ENCODE data around the gene USP34.
"Not testable (repeated sequence)": the region's sequence is repeated elsewhere in the genome, so short reads cannot be mapped to it uniquely, and the experiment has no call there.

Gene USP34

DNA sequence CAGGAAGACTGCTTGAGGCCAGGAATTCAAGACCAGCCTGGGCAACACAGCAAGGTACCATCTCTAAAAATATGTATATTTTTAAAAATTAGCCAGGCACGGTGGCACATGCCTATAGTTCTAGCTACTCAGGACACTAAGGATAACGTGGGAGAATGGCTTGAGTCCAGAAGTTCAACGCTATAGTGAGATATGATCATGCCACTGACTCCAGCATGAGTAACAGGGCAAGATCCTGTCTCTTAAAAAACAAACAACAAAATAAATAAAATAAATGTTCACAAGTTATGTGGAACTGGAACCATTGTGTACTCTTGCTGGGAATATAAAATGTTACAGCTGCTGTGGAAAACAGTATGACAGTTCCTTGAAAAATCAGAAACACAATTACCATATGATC lies 47.2 kb downstream of the USP34 start:
- Mint-ChIP-seq H3K27ac (no peak overlapping the region), H3K36me3 (ENCODE audit: low read depth) (no peaks in the 10 kb centered on the region), H3K9me3 (no peaks in the 10 kb centered on the region)

DNA sequence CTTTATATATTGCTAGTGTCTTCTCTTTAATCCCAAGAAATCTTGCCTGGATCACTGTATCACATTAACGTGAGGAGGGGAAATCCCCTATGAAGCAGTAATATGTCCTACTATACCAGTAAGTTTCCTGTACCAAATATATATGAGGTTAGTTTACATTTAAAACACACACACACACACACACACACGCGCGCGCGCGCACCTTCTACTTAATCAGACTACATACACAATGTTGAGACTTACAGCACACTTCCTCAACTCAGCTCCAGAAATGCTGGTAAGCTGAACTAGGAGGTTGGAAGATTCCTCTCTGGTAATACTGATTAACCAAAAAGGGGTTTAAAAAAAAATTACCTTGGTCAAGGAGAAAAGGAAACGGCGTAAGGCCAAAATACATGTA lies 49.3 kb downstream of the USP34 start:
- Mint-ChIP-seq H3K27me3 (ENCODE audit: low read depth) (no peaks in the 10 kb centered on the region), H3K36me3 (ENCODE audit: low read depth) (no peaks in the 10 kb centered on the region), H3K4me1 (ENCODE audit: low read depth) (peaks cover 41% of the 10 kb centered on the region), H3K27ac (no peak overlapping the region), H3K9me3 (no peaks in the 10 kb centered on the region), H3K4me3 (no peak overlapping the region)

More for the DNA sequence above, 47.2 kb downstream of the USP34 start:
- H3K27me3 Mint-ChIP-seq (ENCODE audit: low read depth): no peaks in the 10 kb centered on the region
- no peak overlapping the region for H3K4me3 Mint-ChIP-seq
- peaks cover 48% of the 10 kb centered on the region for H3K4me1 Mint-ChIP-seq (ENCODE audit: low read depth)

DNA sequence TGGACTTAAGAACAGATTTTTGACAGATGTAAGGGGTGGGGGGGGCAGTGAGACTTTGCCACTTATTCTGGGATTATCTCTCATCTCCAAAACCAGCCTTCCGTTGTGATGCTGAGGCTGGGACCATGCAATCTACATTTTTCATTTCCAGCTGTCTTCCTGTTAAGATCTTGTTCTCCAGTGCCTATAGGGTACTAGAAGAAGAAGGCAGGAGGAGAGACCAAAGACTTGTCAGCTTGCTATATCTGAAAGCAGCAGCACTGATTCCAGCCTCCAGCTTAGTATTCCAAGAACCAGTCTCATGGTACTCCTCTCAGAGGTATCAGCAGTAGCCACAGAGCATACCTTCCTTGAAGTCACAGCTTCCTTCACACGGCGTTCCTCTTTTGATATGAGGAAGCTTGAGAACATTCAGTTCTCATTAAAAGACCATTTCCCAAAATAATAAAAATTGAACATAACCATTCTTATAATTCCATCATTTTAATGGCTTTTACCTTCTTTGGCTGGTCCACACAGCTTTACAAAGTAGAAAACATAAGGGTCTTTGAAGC lies 49.8 kb downstream of the USP34 start:
- Mint-ChIP-seq H3K27me3 (ENCODE audit: low read depth) (no peaks in the 10 kb centered on the region), H3K4me3 (no peak overlapping the region), H3K36me3 (ENCODE audit: low read depth) (no peaks in the 10 kb centered on the region), H3K27ac (no peak overlapping the region), H3K4me1 (ENCODE audit: low read depth) (peaks cover 36% of the 10 kb centered on the region), H3K9me3 (no peaks in the 10 kb centered on the region)

DNA sequence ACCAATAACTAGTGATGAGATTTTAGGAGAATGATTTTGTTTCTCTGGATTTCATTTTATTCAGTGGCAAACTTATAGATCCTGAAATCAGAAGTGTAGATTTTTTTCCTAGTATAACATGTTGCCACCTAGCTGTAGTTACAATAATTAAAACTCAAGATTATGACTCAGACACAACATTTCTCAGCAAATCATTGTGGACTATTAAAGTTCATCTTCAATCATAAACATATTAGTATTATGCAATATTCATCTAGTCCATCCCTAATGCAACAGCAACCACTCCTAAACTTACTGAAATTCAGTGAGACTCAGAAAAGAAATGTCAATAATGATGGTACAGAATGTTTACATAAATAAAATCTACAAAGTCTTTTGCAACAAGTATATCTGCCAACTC lies 51.3 kb downstream of the USP34 start:
- Mint-ChIP-seq H3K9me3 (no peaks in the 10 kb centered on the region), H3K27me3 (ENCODE audit: low read depth) (no peaks in the 10 kb centered on the region), H3K4me1 (ENCODE audit: low read depth) (peaks cover 26% of the 10 kb centered on the region), H3K4me3 (no peak overlapping the region), H3K27ac (no peak overlapping the region), H3K36me3 (ENCODE audit: low read depth) (no peaks in the 10 kb centered on the region)

DNA sequence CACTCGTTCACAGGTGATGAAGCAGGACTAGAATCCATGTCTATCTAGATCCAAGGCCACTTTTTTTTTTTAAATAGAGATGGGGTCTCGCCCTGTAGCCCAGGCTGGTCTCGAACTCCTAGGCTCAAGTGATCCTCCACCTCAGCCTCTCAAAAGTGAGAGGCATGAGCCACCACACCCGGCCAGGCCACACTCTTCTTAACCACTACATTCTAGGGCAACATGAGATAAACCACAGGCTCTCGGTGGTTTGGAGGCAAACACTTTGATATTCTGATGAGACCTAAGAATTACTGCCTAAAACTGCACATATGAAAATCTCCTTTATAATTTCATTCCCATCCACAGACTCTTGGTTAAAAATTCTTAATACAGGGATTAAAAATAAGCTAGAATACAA lies 51.8 kb downstream of the USP34 start:
- no peak overlapping the region for H3K4me3 Mint-ChIP-seq
- H3K36me3 Mint-ChIP-seq (ENCODE audit: low read depth): no peaks in the 10 kb centered on the region
- peaks cover 28% of the 10 kb centered on the region for H3K4me1 Mint-ChIP-seq (ENCODE audit: low read depth)
- H3K9me3 Mint-ChIP-seq: no peaks in the 10 kb centered on the region
- H3K27me3 Mint-ChIP-seq (ENCODE audit: low read depth): no peaks in the 10 kb centered on the region
- H3K27ac Mint-ChIP-seq: no peak overlapping the region

DNA sequence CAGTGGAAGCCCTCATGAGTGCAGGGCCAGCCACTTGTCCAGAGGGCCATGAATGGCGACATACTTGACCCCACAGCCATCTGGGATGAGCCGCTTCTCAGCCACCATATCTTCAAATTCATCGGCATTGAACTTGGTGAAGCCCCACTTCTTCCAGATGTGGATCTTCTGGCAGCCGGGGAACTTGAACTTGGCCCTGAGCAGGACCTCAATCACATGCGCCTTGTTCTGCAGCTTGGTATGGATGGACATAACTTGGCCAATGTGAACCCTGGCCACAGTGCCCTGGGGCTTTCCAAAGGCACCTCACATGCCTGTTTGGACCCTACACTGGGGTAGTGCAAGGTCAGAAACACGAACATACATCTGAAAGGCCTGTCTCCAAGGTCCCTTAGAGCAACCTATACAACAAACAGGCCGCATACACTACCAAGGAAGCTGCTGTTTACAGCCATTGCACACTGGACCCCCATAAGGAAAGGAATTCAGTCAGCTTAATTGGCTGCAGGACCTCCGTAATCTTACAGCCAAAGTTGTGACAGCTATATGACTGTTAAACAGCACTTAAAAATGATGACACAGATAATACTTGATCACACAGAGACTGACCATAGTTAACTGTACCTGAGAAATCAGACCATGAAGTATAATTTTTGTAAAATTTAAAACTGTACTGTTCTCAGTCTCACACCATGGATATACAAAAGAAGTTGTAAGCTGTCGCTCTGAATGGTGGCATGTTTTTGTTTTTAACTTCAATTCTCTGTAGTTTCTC lies 53.8 kb downstream of the USP34 start:
- H3K36me3 Mint-ChIP-seq (ENCODE audit: low read depth): no peaks in the 10 kb centered on the region
- H3K4me3 Mint-ChIP-seq: no peak overlapping the region
- H3K27me3 Mint-ChIP-seq (ENCODE audit: low read depth): no peaks in the 10 kb centered on the region

DNA sequence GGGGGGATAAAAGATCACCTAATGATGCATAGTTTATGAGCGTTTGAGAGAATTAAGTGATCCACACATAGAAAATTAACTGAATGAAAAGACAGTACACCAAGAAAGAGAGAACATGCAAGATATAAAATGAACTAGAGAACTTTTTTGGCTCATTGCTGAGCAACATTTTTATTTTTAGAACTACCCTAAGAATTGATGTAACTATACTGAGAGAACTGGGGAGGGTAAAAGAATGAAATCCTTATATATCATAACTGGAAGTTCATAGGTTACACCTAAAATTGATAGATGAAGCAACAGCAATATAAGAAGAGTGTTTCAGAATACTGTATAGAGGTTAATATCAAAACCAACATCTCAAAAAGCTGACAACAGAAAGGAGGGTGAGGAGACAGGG lies 55.6 kb downstream of the USP34 start:
- Mint-ChIP-seq H3K27ac (no peak overlapping the region), H3K4me1 (ENCODE audit: low read depth) (peaks cover 20% of the 10 kb centered on the region), H3K36me3 (ENCODE audit: low read depth) (no peaks in the 10 kb centered on the region), H3K4me3 (no peak overlapping the region), H3K27me3 (ENCODE audit: low read depth) (no peaks in the 10 kb centered on the region), H3K9me3 (no peaks in the 10 kb centered on the region)

More for the DNA sequence above, 53.8 kb downstream of the USP34 start:
- H3K4me1 Mint-ChIP-seq (ENCODE audit: low read depth): peaks cover 23% of the 10 kb centered on the region
- H3K9me3 Mint-ChIP-seq: no peaks in the 10 kb centered on the region
- H3K27ac Mint-ChIP-seq: no peak overlapping the region

DNA sequence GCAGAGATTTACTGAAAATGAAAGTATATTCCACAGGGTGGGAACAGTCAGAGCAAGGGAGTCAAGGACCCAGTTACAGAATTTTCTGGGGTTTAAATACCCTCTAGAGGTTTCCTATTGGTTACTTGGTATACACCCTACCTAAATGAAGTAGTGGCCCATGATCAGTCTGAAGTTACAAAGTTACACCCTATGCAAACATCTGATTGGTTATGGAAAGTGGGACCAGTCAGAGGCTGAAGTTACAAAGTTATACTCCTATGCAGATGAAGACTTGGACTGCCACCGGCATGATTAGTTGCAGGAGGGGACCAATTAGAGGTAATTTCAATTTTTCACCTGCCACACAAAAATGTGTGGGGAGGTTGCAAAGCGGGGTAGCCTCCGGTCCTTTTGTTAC lies 56.2 kb downstream of the USP34 start:
- Mint-ChIP-seq H3K4me3 (no peak overlapping the region), H3K36me3 (ENCODE audit: low read depth) (no peaks in the 10 kb centered on the region), H3K27me3 (ENCODE audit: low read depth) (no peaks in the 10 kb centered on the region), H3K4me1 (ENCODE audit: low read depth) (peaks cover 21% of the 10 kb centered on the region), H3K27ac (no peak overlapping the region), H3K9me3 (no peaks in the 10 kb centered on the region)

DNA sequence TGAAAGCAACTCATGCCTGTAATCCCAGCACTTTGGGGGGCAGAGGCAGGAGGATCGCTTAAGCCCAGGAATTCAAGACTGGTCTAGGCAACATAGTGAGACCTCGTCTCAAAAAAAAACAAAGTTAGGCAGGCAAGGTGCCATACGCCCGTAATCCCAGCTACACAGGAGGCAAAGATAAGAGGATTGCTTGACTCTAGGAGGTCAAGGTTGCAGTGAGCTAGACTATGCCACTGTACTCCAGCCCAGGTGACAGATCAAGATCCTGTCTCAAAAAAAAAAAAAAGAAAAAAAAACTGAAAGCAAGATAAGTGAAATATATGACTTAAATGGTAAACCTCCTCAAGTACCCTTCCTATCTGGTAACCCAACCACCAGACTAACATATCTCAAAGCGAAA lies 59.8 kb downstream of the USP34 start:
- no peak overlapping the region for H3K27ac Mint-ChIP-seq
- peaks cover 11% of the 10 kb centered on the region for H3K4me1 Mint-ChIP-seq (ENCODE audit: low read depth)
- no peak overlapping the region for H3K4me3 Mint-ChIP-seq
- no peaks in the 10 kb centered on the region for H3K27me3 Mint-ChIP-seq (ENCODE audit: low read depth)
- peaks cover 4% of the 10 kb centered on the region for H3K36me3 Mint-ChIP-seq (ENCODE audit: low read depth)
- H3K9me3 Mint-ChIP-seq: no peaks in the 10 kb centered on the region

DNA sequence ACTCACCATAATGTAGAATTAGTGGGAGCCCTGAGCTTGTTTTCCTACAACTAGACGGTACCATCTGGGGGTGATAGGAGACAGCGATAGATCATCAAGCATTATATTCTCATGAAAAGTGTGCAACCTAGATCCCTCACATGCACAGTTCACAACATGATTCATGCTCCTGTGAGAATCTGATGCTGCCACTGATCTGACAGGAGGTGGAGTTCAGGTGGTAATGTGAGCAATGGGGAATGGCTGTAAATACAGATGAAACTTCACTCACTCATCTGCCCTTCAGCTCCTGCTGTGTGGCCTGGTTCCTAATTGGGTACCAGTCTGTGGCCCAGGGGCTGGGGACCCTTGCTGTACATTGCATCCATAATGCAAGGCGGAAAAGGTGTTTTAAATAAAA lies 60.7 kb downstream of the USP34 start:
- H3K27ac Mint-ChIP-seq: no peak overlapping the region
- no peaks in the 10 kb centered on the region for H3K9me3 Mint-ChIP-seq
- H3K36me3 Mint-ChIP-seq (ENCODE audit: low read depth): peaks cover 8% of the 10 kb centered on the region
- no peak overlapping the region for H3K4me3 Mint-ChIP-seq
- H3K4me1 Mint-ChIP-seq (ENCODE audit: low read depth): peaks cover 11% of the 10 kb centered on the region
- no peaks in the 10 kb centered on the region for H3K27me3 Mint-ChIP-seq (ENCODE audit: low read depth)

DNA sequence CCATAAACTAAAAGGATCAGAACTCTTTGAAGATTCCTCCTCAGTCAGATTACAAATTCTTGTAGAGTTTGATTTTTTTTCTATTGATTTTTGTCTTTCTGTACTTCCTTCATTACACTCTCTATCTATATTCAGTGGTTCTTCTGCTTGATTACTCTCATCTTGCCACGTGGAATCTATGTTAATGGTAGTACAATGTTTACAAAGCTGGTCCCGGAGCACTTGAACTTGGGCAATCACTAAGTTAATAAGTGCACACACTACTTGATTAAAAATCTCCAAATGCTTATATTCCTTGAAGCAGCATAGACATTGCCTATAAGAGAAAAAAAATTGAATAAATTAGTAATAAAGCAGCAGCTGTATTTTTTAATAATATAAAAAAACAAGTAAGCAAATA lies 65.1 kb downstream of the USP34 start:
- H3K36me3 Mint-ChIP-seq (ENCODE audit: low read depth): peaks cover 16% of the 10 kb centered on the region
- peaks cover 6% of the 10 kb centered on the region for H3K4me1 Mint-ChIP-seq (ENCODE audit: low read depth)
- no peaks in the 10 kb centered on the region for H3K27me3 Mint-ChIP-seq (ENCODE audit: low read depth)

DNA sequence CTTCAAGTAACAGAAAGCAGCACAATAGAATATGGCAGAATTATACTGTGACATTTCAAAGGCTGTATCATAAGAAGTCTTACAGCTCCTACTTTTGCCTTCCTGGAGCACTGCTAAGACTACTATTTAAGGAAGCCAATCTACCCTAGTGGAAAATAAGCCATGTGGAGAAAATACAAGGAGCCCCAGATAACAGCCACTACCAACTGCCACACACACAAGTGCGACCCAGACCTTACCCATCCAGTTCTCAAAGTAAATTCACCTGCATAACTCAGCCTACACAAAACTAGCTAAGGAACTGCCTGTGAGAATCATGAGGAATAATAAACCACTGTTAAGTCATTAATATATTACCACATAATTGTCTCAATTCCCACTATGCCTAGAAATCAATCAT lies 66.4 kb downstream of the USP34 start:
- Mint-ChIP-seq H3K4me1 (ENCODE audit: low read depth) (no peaks in the 10 kb centered on the region), H3K4me3 (no peak overlapping the region), H3K27ac (no peak overlapping the region), H3K36me3 (ENCODE audit: low read depth) (peaks cover 16% of the 10 kb centered on the region), H3K27me3 (ENCODE audit: low read depth) (no peaks in the 10 kb centered on the region), H3K9me3 (no peaks in the 10 kb centered on the region)

More for the DNA sequence above, 65.1 kb downstream of the USP34 start:
- H3K27ac Mint-ChIP-seq: no peak overlapping the region
- no peaks in the 10 kb centered on the region for H3K9me3 Mint-ChIP-seq
- no peak overlapping the region for H3K4me3 Mint-ChIP-seq

DNA sequence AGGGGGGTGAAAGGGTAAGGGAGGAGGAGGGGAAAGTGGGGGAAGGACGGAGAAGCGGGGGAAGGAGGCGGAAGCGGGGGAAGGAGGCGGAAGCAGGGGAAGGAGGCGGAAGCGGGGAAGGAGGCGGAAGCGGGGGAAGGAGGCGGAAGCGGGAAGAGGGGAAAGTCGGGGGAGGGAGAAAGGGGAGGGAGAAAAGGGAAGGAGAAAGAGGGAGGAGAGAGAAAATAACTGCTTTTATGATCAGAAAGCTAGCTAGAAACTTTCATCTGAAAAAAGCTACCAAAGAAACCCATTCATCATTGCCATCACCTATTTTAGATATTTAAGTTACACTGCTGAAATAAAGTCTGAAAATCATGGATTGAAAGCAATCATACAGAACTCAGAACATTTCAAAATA lies 72.5 kb downstream of the USP34 start:
- Mint-ChIP-seq H3K9me3 (no peaks in the 10 kb centered on the region), H3K4me3 (no peak overlapping the region), H3K27ac (no peak overlapping the region), H3K4me1 (ENCODE audit: low read depth) (no peaks in the 10 kb centered on the region), H3K36me3 (ENCODE audit: low read depth) (peaks cover 5% of the 10 kb centered on the region), H3K27me3 (ENCODE audit: low read depth) (no peaks in the 10 kb centered on the region)

DNA sequence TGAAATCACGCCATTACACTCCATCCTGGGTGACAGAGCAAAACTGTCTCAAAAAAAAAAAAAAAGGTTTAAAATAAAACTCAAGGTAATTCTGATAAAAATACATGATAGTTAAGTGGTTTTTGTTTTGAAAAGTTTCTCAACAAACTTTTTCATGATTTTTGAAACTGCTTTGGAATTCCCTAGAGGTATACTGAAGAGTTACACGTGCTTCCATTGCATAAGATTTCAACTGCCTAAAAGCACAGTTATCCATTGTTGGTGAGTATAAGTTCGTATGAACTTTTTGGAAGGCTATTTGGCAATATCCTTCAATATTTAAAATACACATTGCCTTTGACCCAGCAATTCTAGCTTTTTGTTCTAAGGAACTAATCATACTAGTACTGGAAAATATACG lies 74.9 kb downstream of the USP34 start:
- H3K4me3 Mint-ChIP-seq: no peak overlapping the region
- H3K27ac Mint-ChIP-seq: no peak overlapping the region
- no peaks in the 10 kb centered on the region for H3K27me3 Mint-ChIP-seq (ENCODE audit: low read depth)
- no peaks in the 10 kb centered on the region for H3K9me3 Mint-ChIP-seq
- H3K36me3 Mint-ChIP-seq (ENCODE audit: low read depth): peaks cover 5% of the 10 kb centered on the region
- no peaks in the 10 kb centered on the region for H3K4me1 Mint-ChIP-seq (ENCODE audit: low read depth)

DNA sequence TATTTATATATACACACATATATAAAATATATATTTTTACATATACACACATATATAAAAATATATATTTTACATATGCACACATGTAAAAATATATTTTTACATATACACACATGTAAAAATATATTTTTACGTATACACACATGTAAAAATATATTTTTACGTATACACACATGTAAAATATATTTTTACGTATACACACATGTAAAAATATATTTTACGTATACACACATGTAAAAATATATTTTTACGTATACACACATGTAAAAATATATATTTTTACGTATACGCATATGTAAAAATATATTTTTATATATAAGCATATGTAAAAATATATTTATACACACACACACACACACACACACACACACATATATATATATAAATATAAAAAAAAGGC lies 83.3 kb downstream of the USP34 start:
- H3K27ac Mint-ChIP-seq; H3K4me1 Mint-ChIP-seq (ENCODE audit: low read depth); H3K4me3 Mint-ChIP-seq; H3K9me3 Mint-ChIP-seq; H3K27me3 Mint-ChIP-seq (ENCODE audit: low read depth): not testable (repeated sequence)
- H3K36me3 Mint-ChIP-seq (ENCODE audit: low read depth): peaks cover 14% of the 10 kb centered on the region

DNA sequence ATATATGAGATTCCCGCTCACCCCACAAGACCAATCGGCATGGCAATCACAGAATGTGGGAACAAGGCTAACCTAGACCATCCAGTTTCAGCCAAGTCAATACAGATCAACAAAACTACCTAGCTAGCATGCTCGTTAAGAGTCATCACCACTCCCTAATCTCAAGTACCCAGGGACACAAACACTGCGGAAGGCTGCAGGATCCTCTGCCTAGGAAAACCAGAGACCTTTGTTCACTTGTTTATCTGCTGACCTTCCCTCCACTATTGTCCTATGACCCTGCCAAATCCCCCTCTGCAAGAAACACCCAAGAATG lies 90.0 kb downstream of the USP34 start:
- H3K27me3 Mint-ChIP-seq (ENCODE audit: low read depth); H3K4me3 Mint-ChIP-seq; H3K9me3 Mint-ChIP-seq; H3K27ac Mint-ChIP-seq; H3K4me1 Mint-ChIP-seq (ENCODE audit: low read depth): not testable (repeated sequence)
- peaks cover 47% of the 10 kb centered on the region for H3K36me3 Mint-ChIP-seq (ENCODE audit: low read depth)

Data from T-helper 1 cell treated with Interleukin-12 subunit alpha and Interleukin-12 subunit beta and Interleukin-4 antibody, amounts not matched to agents 30 μg/mL and 1 μg/mL, for 36 hours (primary cell).